Psoas muscle (tissue), 8 donors: ENCODE measurements around the gene DDOST. TPM values are rescaled to one million over a fixed set of nuclear protein-coding genes. Genes with fewer than 3 reads are reported as not detected.

ENCODE experiments used
- ATAC-seq, 4 donors: fragments of 200-7000 bp; cut with Tn5 transposase; one replicate each; pipeline ENCODE4 v1.9.1; 2020; ENCODE audit warnings: moderate library complexity in 3 of 4, mild to moderate bottlenecking in 2 of 4
- DNase-seq, 2 donors: peaks; one replicate each; pipeline ENCODE4 v3.0.0-alpha.2; 2020
- H3K27ac ChIP-seq: fragments of 200-600 bp; one replicate; pipeline ENCODE4 v1.8.0; 2022
- H3K27me3 ChIP-seq, 3 donors: fragments of 200-600 bp in 1 of 3; one replicate each; pipeline versions ENCODE4 v1.6.1 to v1.8.0; 2013 to 2022; ENCODE audit warnings: low read length in 2 of 3, mild to moderate bottlenecking in 2 of 3, moderate library complexity in 1 of 3; ENCODE audit not compliant: insufficient read depth in 3 of 3
- H3K36me3 ChIP-seq, 2 donors: fragments of 200-600 bp in 1 of 2; one replicate each; pipeline versions ENCODE4 v1.6.1 to v1.8.0; 2013 to 2022; ENCODE audit warnings: low read depth in 1 of 2, mild to moderate bottlenecking in 1 of 2, moderate library complexity in 1 of 2; ENCODE audit not compliant: insufficient read depth in 1 of 2
- H3K4me1 ChIP-seq: fragments of 200-600 bp; one replicate; pipeline ENCODE4 v1.8.0; 2022
- H3K4me3 ChIP-seq: fragments of 200-600 bp; one replicate; pipeline ENCODE4 v1.8.0; 2022; ENCODE audit warnings: mild to moderate bottlenecking
- H3K9me3 ChIP-seq: fragments of 200-600 bp; one replicate; pipeline ENCODE4 v1.8.0; 2022
- WGBS, 3 donors: extraction: QIAGEN DNeasy Blood & Tissue Kit; methylation state at CpG; one replicate each; pipeline versions ENCODE4 v1.1.6 to v1.1.7; 2013; 5-methylcytosine and 5-hydroxymethylcytosine counted together
- intact Hi-C, 2 donors: fragments of 100-400 bp; cut with DNase I; formaldehyde crosslinking; loops; one replicate each; pipeline versions ENCODE4 v1.11.0 to v1.14.2; 2022
- polyA plus RNA-seq, 3 donors: library from polyadenylated mRNA; stranded (reverse); fragments of 200-250 nt; gene quantifications; one replicate each; pipeline ENCODE4 v1.2.3, GENCODE V29; 2013
- total RNA-seq, 4 donors: library from RNA; stranded (reverse); fragmentation: NEBNext Ultra II Directional in 2 of 4; extraction: Animal tissue kit (Norgen Biotek cat#: 25700) in 2 of 4; gene quantifications; one replicate each; pipeline versions ENCODE4 v1.2.1 to v1.2.4, GENCODE V29; 2021 to 2023
- TF ChIP-seq, protein P1 (sequence below): fragments of 200-600 bp; IDR thresholded peaks from one replicate; pipeline ENCODE4 v1.8.0; 2022; ENCODE audit warnings: antibody characterized with exemption
- donor health status: healthy with polysubstance abuse.
- donor health status: DM: no; HTN: no; CAD: no; lungs with moderate emphysema.
- donor health status: Bipolar disorder and iron deficiency.
- donor health status: healthy.
- donor health status: DM: yes; HTN: yes; CAD: no.
- donor health status: DM: no; HTN: no; CAD: no.
- donor health status: DM: no; HTN: no; CAD: no.
- donor health status: DM: yes; HTN: yes; CAD: no.

The DDOST gene
- total and polyA plus RNA-seq, 7 donors = 43.0 to 97.1 (median 63.3) TPM

DNA sequence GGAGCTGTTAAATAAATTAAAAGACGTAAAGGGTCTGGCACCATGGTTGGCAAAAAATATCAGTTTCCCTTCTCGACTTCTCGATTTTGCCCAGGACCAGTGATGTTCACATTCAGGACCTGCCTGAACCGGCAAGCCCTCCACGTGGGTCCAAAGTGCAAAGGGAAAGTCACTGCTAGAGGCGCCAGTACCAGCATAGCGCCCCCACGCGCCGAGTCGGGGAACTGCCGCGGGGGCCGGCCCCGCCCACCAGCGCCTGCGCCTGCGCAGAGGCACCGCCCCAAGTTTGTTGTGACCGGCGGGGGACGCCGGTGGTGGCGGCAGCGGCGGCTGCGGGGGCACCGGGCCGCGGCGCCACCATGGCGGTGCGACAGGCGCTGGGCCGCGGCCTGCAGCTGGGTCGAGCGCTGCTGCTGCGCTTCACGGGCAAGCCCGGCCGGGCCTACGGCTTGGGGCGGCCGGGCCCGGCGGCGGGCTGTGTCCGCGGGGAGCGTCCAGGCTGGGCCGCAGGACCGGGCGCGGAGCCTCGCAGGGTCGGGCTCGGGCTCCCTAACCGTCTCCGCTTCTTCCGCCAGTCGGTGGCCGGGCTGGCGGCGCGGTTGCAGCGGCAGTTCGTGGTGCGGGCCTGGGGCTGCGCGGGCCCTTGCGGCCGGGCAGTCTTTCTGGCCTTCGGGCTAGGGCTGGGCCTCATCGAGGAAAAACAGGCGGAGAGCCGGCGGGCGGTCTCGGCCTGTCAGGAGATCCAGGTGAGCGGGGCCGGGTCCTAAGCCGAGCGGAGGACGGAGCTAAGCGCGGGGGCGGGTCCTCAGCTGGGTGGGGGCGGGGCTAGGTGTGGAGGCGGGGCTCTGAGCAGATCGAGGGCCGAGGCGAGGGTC lies 27.7 kb downstream of the DDOST start, which contains the start of gene PINK1:
Gene PINK1, plus strand, starts transcription at position 269 of the 875 bp plus-strand sequence. Its CDS starts 91 bp downstream, at position 360.
- peak within 1 kb of the TSS; percentile 88 for H3K4me3 ChIP-seq
- no peaks in the 10 kb centered on the region for H3K27me3 ChIP-seq
- H3K4me1 ChIP-seq = peaks cover 19% of the 10 kb centered on the region
- TF ChIP-seq, protein P1, sequence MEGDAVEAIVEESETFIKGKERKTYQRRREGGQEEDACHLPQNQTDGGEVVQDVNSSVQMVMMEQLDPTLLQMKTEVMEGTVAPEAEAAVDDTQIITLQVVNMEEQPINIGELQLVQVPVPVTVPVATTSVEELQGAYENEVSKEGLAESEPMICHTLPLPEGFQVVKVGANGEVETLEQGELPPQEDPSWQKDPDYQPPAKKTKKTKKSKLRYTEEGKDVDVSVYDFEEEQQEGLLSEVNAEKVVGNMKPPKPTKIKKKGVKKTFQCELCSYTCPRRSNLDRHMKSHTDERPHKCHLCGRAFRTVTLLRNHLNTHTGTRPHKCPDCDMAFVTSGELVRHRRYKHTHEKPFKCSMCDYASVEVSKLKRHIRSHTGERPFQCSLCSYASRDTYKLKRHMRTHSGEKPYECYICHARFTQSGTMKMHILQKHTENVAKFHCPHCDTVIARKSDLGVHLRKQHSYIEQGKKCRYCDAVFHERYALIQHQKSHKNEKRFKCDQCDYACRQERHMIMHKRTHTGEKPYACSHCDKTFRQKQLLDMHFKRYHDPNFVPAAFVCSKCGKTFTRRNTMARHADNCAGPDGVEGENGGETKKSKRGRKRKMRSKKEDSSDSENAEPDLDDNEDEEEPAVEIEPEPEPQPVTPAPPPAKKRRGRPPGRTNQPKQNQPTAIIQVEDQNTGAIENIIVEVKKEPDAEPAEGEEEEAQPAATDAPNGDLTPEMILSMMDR = peak; percentile 99
- ATAC-seq (peak; percentile 83 to 90 (median 86)), DNase-seq (peak; percentile 79 to 89)
- peak within 1 kb of the TSS; percentile 96 for H3K27ac ChIP-seq
- peaks cover 0 to 15% of the 10 kb centered on the region in 2 donors for H3K36me3 ChIP-seq
- H3K9me3 ChIP-seq = no peaks in the 10 kb centered on the region
- intact Hi-C loops = loop anchor here (1.0 to 5.0 kb wide), 3 partner anchors 56 to 111 kb away; no protein-coding TSS in a partner anchor
- WGBS, 3 donors = 1 to 2% (median 1%) methylated on average over 71 to 93 of the region's 93 CpGs

DNA sequence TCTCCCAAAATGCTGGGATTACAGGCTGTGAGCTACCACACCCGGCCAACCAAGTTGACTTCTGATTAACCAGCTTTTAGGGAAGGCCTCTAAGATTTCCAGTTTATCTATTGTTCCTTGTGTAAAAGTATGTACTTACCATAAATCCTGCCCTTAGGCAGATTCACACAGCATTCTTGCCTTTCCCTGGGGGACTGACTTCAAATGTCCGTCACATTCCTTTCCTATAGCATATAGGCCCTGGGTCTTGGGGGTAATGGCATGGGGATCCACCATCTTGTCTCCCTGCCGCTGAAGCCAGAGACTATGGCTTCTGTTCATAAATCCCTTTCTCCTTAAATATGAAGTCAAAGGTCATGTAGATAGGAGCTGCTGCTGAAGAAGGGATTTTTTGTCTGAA lies 28.8 kb downstream of the DDOST start:
- Histone ChIP-seq H3K4me3 (no peak overlapping the region), H3K27me3 (no peaks in the 10 kb centered on the region), H3K9me3 (no peaks in the 10 kb centered on the region), H3K27ac (no peak overlapping the region), H3K36me3 (peaks cover 0 to 4% of the 10 kb centered on the region in 2 donors), H3K4me1 (peaks cover 19% of the 10 kb centered on the region)
- 85 to 88% (median 85%) methylated on average over 3 of the region's 3 CpGs for WGBS, 3 donors
- intact Hi-C loops = loop anchor here (5.0 kb wide), 2 partner anchors 55 to 110 kb away; no protein-coding TSS in a partner anchor
- no peak for DNase-seq
- ATAC-seq = no peak
- TF ChIP-seq, protein P1 = no peak

DNA sequence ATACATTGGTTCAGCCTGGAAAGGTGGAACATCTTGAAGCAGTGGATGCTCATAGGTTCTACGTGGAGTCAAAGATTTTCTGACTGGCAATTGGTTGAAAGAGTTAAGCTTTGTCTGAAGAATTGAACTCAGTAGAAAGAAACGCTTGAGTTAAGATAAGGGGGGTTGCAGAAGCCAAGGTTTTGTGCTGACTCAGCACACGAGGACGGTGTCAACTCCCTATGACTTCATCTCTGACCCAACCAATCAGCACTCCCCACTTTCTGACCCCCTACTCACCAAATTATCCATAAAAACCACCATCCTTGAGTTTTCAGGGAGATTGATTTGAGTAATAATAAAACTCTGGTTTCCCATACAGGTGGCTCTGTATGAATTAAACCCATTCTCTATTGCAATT lies 30.4 kb downstream of the DDOST start:
- intact Hi-C loops = loop anchor here (5.0 kb wide), 2 partner anchors 53 to 108 kb away; no protein-coding TSS in a partner anchor
- H3K9me3 ChIP-seq = no peaks in the 10 kb centered on the region
- TF ChIP-seq, protein P1 = no peak
- no peak overlapping the region for H3K4me3 ChIP-seq
- no peak overlapping the region for H3K27ac ChIP-seq
- DNase-seq (no peak), ATAC-seq (no peak)
- no peaks in the 10 kb centered on the region for H3K27me3 ChIP-seq
- no peaks in the 10 kb centered on the region for H3K36me3 ChIP-seq
- peaks cover 12% of the 10 kb centered on the region for H3K4me1 ChIP-seq
- 32 to 41% (median 36%) methylated on average over 4 of the region's 4 CpGs for WGBS, 3 donors

DNA sequence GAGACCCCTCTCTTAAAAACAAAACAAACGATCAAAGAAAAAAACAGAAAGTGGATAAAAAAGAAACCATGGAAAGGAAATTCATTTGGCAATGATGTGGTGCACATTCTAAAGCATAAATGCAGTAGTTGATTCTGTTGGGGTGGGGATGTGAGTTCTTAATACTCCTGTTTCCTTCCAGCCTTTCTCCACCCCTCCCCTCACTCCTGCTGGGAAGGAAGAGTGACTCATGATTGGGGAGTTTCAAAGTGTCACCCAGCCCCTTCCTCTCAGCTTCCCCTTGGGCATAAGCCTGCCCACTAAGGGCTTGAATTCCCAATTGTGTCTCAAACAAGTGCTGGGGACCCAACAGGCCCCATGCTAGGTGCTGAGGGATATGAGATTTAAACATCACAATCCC lies 34.6 kb downstream of the DDOST start:
- no peak overlapping the region for H3K4me3 ChIP-seq
- H3K36me3 ChIP-seq = no peaks in the 10 kb centered on the region
- H3K9me3 ChIP-seq = no peaks in the 10 kb centered on the region
- WGBS, 3 donors = 48 to 55% (median 53%) methylated on average over 1 of the region's 1 CpG
- intact Hi-C loops = no loop called here
- TF ChIP-seq, protein P1 = no peak
- ATAC-seq = no peak
- no peak for DNase-seq
- no peak overlapping the region for H3K27ac ChIP-seq
- H3K4me1 ChIP-seq = no peaks in the 10 kb centered on the region
- no peaks in the 10 kb centered on the region for H3K27me3 ChIP-seq
